Stimulated activated CD4-positive, alpha-beta T cell treated with anti-CD3 and anti-CD28 coated beads, Interleukin-15, amount 100 ng/mL, for 24 hours (primary cell): ENCODE data around the gene LDB2.

Experiments
- DNase-seq: peaks from one replicate; pipeline ENCODE4 v3.0.0-alpha.2; 2020

LDB2 gene

DNA sequence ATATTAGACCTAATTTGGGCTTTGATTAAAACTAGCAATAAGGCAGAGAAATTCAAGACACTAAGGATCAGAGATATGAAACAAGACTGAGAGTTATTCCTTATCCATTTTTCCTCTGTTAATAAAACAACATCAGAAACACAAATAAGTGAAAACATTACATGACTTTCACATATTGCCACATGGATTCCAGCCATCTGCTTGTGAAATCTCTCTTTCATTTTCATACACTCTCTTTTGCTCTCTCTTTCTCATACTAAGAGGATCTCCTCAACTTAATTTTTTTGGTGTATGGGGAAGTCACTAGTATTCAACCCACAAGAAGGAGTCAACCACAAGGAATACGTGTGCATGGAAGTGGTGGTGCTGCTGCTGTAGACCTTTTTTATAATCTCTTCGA, 183.0 kb downstream of the LDB2 start:
- no peak for DNase-seq

DNA sequence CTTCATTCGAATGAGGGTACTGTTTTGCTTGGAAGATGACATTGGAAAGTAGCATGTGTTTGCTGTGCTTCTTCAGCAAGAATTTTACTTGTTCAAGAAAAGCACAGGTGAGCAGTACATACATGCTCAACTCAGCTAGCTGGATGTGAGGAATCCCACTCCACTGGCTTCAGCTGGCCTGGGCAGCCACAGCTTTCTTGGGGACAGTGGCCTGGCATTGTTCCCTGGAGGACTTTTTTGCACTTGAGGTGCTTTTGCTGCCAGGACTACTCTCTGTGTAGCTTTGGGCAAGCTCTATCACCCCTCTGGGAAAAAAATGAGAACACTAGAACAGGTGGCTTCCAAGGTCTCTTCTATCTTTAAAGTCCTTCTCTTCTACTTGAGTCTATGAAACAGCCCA, 184.3 kb downstream of the LDB2 start:
- DNase-seq = no peak

DNA sequence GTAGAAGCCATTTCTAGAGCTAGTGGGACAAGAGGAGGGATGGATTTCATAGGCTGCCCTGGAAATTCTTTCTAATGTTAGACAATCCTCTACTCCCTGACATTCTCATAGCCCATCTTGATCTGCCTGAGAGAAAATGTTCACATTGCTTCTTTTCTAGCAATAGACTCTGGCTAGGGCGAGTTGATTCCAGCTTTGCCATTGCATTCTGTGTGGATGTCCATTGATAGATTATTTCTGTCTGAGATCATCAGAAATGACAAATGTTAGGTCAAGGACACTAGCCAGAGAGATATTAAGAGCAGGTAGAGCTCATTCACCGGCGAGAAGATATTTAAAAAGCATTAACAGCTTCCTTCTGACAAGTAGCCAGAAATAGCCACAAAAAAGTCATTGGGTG, 184.7 kb downstream of the LDB2 start:
- DNase-seq = no peak

DNA sequence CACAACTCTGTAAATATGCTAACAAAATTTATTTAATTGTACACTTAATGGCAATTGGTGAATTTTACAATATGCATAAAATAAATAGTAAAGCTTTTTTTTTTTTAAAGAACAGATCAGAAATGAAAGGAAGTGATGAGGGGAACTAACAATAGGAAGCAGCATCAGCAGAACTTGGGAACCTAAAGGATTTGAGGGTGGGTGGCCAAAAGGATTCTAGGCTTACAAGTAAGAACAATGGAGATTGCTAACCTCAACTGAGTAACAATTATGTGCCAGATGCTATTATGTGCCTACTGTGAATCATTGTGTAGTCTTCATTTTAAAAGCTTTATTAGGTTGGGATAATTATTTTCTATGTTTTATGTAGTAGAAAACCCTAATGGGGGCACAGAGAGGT, 185.2 kb downstream of the LDB2 start:
- no peak for DNase-seq

DNA sequence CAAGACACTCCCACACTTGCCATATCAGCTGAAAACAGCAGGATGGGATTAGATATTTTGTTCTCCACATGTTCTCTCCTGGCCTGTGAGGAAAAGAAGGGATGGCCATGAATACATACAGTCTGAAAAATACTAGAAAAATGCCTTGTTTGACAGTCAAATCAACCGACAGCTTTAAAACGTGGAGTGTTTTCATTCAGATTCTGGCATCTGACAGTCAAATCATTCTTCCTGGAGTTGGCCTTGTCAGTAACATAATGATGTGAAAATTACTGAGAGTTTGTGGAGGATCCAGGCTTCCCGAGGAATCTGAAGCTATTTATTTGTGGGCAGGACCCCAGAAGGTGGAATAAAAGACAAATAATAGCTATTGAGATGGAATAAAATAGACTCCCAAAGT, 188.2 kb downstream of the LDB2 start:
- no peak for DNase-seq

DNA sequence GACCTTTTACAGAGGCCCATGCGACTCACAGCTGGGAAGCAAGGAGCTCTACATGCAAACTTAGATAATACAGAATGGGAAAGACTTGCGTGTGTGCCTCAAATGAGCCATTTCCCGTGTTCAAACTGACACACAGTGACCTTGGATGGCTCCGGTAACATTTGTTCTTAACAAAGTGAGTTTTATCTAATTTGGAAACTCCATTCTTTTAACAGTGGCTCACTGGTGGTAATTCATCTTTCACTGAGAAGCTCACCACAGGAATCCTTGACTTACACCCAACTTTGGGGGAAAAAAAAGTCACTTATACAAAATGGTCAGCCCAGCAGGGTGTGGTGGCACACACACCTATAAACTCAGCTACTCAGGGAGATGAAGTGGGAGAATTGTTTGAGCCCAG, 190.6 kb downstream of the LDB2 start:
- no peak for DNase-seq

DNA sequence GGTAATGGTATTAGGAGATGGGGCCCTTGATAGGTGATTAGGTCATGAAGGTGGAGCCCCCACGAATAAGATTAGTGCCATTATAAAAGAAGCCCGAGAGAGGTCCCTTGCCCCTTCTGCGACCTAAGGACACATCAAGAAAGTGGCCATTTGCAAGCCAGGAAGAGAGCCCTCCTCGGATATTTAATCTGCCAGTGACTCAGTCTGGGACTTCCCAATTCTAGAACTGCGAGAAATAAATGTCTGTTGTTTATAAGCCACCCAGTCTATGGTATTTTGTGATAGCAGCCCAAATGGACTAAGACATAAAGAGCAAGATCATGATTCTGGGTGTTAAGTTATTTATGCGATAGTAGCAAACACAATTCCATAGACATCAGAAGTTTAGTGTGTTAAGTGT, 192.2 kb downstream of the LDB2 start:
- DNase-seq = no peak

DNA sequence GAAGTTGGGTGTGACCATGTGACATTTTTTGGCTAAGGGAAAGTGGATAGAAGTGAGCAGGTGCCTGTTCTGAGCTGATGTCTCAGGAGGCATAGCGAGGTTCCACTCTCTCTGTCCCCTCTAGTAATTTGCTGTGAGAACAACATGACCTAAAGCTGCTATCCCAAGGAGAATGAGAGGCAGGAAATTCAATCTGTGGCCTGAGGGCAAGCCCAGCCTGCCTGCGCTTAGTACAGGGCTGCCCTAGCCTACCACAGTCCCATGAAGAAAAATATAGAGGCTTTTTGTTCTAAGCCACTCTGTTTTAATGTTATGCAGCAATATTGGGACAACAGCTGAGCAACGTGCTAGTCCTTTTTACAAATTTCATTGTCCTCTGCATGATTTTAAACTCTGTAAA, 193.1 kb downstream of the LDB2 start:
- no peak for DNase-seq

DNA sequence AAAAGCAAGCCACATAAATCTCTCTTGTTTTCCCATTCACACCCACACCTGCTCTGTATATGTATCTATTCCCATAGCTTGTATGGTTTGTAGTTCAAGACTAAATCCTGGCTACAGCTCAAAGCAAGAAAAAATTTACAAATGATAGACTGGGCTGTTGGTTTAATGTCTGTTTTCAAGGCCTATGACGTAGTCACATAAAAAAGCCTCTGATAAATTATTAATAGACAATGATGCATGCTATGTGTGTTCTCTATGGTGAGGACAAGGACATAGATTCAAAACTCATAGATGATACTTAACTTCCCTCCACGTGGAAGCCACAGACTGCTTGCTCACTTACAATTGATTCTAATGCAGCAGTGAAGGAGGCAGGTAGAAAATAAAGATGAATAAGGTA, 194.0 kb downstream of the LDB2 start:
- DNase-seq = no peak

DNA sequence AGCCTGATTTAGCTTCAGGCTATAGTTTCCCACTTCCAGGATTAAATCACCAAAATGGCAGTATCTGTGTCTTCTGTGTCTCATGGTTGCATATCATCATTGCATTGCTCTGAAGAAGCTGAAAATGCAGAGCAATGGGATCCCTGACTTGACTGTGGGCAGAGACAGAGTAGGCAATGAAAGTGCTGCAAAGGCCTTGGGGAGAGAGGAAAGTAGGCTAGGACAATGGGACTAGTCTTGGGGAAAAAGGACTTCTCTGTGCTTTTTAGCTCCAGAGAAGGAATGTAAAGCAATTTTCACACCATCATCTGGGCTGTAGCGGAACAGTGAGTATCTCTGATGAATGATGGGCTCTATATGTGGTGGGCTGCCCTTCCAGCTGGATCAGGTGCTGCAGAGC, 202.5 kb downstream of the LDB2 start:
- no peak for DNase-seq

DNA sequence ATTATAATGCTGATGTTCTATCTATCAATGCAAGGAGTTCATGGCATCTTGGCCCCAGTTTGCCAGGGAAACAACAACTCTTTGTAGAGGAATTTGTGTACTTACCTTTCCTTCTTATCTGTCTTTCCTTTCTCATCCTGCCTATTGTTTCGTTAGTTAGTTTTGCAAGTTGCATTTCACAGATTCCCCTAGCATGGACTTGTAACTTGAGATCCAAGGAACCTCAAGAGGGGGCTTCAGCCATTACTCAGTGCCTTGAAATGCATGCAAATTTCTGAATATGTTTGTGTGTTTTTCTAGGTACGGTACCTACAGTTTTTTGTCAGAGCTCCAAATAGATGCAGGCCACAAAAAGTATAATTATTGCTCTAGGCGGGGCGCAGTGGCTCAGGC, 203.6 kb downstream of the LDB2 start:
- DNase-seq = no peak

DNA sequence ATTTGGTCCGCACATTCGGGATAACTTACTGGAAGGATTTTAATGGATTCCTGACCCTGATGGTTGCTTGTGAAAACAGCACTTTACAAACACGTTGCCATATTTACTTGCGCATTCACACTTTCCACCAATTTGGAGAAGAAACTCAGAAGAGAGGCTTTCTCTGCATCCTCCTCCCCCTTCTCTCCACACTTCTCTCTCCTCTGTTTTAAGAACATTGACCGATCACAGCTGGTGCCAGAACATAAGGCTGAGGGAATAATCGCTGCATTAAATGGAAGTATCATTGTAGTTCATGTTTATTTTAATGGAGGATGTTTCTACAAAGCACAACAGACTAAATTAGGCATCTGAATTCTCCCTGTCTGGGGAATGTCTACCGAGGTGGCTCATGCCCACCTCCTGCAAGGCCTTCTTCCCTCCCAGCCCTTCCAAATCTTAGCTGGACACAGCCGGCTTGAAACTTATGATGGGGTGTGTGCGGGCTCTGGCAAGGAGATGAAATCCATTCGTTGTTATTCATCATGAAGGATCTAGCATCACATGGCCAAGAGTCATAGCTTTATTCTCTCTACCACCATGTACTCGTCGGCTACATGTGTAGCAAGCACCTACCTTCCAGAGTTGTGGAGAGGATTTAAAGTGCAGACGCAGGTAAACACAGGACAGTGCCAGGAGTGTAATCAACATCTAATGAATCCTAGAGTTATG, 204.1 kb downstream of the LDB2 start:
- no peak for DNase-seq

DNA sequence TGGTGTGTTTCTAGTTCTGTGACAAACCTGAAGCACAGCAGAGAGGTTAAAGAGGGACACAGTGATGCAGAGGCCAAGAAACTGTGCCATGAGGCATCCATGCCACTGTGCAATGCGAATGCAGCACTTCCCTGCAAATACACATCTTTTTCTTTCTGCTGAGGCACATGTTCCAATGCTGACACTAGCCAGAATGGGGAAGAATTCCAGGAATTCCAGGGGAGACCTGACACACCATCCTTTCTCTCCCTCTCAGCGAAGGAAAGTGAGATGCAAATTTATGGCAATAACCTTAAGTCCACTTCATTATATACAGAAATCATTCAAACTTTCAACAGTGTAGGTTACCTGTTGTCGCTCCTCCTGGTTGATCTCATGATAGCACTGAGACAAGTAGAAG, 204.8 kb downstream of the LDB2 start:
- DNase-seq = no peak

DNA sequence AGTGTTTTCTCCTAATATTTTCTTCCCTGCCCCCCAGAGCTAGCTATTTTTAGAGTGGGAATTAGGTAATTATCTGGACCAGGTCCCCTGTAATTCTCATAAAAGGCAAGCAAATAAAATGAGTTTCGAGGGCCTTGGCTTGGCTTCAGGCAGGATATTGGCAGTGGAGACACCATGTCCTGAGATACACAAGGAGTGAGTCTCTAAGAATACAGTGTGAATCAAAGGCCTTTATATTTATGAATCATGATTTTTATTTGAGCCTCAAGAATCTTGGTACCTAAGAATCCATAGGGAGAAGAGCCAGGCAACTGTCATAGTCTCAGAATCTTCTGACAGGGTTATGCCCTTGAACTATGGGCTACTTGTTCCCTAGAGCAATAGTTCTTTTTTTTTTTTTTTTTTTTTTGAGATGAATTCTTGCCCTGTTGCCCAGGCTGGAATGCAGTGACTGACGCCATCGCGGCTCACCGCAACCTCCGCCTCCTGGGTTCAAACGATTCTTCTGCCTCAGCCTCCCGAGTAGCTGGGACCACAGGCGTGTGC, 205.4 kb downstream of the LDB2 start:
- no peak for DNase-seq

DNA sequence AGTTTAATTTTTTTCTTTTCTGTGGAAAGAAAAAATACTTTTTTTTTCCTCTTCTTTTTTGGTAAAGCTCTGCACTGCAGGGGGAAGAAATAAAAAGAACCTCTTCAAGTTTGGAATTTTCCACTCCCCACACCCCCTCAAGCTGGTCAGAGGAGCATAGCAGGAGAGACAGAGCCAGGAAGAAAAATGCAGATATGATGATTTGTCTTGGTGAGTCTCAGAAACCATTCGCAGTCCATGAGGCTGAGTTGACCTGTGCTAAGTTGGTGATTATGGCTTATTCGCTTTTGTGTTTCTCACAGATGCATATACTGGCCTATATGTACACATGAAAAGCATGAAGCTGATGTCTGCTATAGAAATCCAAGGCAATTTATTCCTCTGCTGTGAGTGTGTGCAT, 205.9 kb downstream of the LDB2 start:
- no peak for DNase-seq

DNA sequence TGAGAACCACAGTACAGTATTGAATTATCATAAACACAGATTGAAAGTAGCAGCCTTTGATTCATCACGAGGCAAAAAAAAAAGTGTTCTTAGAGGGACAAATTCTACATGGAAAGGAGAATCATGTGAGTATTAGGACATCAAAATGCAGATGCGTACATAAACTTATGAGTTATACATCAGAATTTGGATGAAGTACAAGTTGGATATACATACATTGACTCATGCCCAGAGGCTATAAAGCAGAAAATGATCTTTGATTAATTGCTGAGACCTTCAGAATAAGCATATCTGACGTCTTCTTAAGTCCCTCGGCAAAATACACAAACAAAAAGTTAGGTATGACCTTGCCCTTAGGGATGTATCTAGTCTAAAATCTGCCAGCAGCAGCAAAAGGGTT, 206.4 kb downstream of the LDB2 start:
- DNase-seq = no peak

DNA sequence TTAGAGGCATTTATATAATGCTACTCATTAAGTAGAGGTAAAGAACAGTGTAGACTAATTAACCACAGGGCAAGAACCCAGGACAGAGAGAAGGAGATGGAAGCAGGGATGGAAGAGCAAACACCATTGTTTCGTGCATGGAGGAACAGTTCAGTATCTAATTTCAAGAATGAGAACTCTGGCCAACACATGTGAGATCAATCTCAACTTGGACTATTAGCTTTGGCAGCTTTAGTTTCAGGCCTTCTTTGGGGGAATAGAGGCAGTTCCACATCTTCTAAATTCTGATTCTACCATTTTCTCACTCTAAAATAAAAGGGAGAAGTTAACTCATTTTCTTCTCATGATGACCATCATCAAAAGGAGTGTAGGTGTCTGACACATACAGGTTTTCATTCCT, 207.0 kb downstream of the LDB2 start:
- no peak for DNase-seq

DNA sequence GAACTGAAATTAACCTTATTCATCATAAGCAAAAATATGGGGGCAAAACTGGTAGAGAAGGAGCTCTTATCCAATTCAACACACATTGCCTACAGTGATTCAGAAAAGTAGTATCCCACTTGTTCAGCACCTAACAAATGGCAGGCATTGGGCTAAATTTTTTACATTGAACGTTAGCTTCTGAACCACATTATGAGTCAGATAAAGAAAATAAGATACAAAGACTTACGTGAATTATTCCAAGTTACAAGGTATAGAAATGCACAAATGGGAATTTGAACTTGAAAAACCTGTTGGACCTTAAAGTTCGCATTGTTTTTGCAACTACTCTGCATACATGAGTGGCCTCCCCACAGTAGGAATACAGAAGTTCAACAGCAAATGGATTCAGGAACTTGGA, 210.6 kb downstream of the LDB2 start:
- no peak for DNase-seq

DNA sequence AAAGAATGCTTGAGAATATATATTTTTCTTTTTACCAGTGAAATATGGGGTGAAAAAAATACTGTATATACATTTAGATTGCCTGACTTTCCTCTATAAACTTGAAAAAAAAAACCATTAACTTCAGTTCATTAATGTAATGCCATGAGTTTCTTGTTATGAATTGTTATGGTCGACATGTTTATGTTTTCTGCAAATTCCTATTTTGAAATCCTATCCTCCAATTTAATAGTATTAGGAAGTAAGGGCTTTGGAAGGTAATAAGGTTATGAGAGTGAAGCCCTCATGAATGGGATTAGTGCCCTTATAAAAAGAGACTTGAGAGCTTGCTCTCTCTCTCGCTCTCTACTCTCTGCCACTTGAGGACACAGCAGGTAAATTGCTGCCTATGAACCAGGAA, 211.4 kb downstream of the LDB2 start:
- DNase-seq = no peak

DNA sequence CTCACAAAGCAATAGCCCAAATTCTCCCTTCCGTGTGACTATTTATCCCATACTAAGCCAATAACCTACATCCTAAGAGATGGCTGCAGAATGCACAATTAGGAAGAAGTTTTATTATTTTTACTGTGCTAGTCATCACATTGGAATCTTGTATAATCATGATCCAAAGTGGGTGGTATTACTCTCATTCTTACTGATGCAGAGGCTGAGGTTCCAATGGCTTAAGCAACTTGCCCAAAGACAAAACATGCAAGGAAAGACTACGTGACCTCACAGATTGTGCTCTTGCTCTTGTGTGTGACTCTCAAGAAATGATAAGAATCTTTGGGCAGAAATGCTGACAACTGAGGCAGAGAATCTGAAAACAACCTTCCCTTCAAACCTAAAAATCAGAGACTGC, 212.2 kb downstream of the LDB2 start:
- no peak for DNase-seq

DNA sequence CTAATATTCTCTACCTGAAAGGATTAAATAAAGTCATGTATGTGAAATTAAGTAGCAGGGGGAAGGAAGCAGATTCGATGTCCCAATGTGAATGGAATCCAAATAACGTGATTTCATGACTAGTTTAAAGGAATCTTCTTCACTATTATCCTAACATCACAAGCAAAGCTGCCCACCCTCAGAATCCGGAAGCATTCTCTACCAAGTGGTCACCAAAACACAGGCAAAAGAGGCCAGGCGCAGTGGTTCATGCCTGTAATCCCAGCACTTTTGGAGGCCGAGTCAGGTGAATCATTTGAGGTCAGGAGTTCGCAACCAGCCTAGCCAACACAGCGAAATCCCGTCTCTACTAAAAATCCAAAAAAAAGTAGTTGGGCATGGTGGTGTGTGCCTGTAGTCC, 212.9 kb downstream of the LDB2 start:
- DNase-seq = no peak

DNA sequence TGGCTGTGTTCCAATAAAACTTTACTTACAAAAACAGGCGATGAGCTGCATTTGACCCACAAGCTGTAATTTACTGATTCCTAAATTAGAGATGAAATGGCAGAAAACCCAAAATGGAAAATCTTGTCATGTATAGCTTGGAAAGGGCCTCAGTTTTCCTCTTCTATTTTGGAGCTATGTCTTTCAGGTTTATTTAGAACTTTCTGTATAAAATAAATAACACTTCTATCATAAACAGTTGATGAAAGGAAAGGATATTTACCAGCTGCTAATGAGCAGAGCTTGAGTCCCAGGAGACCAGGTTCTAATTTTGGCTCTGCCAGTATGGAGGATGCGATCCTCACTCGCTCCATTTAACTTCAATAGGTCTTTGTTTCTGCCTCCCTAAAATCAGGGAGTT, 213.5 kb downstream of the LDB2 start:
- DNase-seq = no peak

DNA sequence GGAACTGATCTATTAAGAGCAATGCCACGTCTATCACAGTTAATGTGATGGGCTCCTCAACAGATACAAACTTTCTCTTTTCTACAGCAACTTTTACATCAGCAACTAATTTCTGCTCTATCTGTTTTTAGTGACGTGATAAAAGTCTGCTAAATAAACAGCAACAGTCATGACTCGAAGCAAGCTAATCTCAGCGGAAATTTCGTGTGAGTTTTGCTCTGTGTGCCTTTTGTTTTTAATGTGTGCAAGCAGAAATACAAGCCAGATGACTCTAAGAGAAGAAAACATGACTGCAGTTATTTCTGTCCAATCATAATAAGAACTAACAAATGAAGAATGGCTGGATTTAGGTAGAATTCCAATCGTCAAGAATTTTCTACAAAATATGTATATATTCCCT, 214.3 kb downstream of the LDB2 start:
- no peak for DNase-seq

DNA sequence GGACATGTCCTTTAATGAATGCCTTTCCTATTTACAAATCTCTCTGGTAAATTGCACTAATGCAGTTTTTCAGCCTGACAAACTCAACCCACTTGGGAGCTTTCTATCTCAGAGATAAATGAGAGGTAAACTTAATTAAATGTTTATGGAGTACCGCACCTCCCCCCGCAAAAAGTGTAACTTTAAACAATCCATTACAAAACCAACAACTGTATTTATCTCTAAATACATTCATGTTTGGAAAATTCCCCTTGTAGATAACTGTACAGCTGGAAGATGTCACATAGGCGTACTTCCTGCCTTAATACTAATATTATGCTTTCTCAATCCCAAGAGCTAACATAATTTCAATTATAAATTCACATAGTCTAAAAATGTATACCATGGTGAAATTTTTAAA, 215.5 kb downstream of the LDB2 start:
- no peak for DNase-seq
